COLO668 (cell line): ENCODE results near the gene SORBS1.

Experiments used
- DNase-seq: peaks from one replicate; lab custom pipeline; 2025; ENCODE audit not compliant: unreplicated experiment; lab: John Stamatoyannopoulos, UW

SORBS1 gene

DNA sequence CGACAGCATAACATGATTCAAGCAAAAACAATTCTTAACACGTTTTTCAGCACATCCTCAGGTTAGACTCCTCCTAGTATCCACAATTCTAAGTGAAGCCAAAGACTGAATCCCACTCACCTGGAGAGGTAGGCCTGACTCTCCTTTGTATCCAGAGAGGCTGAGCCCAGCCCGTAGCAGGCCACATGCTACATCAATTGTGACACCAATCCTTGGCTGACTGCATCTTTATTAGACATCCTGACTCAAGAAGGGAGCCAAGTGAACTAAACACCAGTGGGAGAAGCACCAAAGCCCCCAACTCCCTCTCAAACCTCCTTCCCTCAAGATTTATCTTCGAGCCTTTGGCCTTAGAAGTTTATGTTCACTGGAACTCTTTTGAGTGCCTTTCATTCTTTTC lies 144.9 kb downstream of the SORBS1 start:
- no peak for DNase-seq

DNA sequence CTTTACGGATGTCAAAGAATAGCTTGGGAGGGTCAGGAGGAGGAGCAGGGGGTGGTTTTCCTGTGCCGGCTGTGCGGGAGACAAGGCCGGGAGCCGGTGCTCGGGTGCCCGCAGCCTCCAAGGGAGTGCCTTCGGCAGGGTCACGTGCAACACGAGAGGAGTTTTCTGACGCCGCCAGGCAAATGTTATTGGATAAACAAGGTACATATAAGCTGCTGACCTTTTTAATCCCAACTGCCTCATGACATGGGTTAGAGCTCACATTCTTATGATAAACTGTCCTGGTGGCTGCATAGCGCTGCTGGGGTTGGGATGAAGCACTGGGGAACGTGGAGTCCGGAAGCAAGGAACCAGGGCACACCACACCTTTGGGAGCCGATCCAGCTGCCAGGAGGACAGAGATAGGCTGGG lies 145.5 kb downstream of the SORBS1 start:
- DNase-seq = no peak

DNA sequence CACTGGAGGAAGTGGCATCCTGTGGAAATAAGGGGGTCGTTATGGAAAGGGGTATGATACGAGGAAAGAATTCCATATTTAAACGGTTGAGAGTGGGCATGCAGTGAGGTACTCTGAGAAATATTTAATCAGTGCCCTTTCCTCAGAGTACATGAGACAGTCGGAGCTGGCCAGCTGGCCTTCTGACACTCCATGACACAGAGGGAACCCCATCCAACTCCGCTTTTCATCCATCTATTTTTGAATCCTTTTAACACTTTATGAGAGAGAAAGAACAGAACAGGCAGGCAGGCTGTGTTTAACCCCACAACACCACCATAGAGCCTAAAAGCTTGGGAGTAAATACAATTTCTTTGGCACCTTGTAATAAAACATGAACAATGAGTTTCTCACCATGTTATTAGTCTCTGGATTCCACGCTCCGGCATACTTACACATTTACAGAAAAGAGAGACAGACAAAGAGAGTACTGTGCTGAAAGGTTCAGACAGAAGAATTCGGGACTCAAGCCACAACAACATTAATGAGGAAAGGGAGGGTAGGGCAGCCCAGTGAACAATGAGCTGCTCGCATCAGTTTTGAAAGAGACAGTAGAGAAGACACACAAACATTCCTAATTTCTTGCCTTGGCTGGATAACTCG lies 146.2 kb downstream of the SORBS1 start:
- no peak for DNase-seq

DNA sequence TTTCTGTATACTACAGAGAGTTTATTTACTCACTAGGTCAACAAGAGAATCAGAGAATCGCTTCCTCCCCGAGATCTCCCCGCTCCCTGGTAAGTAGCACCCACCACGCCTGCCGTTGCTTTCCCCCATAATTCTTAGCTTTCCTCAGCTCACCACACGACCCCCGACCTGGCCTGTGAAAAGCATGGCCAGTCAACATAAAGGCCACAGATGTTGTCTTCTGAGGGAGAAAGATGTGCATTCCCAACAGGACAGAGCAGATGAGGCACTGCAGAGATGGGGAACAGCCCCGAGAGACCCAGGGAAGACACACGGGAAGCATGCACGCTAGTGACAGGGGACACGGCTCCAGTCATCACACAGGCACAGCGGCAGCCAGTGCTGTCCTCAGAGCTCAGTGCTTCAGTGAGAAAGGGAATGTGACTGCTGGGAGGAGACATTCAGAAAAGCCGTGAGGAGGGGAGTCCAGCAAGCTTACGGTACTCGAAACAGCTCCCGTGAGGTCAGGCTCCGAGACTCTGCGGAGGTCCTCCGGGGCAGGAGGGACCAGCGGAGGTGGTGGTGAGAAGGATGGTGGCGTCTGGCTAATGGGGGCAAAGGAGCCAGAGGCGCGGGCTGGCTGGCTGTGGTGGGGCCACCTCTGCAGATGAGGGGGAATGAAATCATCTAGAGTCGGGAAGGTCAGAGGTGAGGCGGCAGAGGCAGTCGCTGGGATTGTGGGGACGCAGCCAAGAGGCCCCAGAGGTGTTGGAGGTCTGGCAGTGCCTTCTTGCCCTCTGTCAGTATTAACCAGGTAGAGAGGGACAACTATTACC lies 146.9 kb downstream of the SORBS1 start:
- no peak for DNase-seq

DNA sequence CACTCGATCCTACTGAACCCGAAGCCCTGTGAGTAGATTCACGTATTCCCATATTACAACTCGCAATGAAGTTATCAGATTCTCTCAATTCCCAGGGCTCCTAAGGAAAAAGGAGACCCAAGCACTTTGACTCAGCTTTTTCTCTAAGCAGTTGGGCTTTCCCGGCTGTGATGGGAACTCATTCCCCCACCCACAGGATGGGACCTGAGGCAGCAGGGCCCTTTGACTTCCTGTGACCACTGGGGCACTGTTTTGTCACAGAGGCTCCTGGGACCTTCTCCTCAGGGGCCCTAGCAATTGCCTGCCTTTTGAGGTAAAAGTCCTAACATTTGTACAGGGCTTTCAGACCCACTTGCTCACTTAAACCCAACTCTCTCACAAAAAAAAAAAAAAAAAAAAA lies 147.6 kb downstream of the SORBS1 start:
- DNase-seq = no peak

DNA sequence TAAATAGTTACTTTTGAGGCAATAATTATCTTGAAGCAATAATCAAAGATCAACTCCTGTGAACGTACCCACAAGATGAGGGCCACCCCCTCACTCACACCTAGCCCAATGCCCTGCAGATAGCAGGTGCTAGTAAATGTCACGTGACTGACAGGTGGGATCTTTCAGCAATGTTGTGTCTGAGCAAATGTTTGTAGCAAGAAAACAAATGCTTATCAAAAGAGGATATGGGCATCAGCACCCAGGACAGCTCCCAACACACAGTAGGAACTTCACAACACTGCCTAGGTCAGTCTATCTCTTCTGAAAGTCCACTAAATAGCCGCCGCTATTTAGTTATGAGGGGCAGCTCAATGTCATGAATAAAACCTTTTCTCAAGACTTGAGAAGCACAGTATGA lies 149.5 kb downstream of the SORBS1 start:
- DNase-seq = no peak

DNA sequence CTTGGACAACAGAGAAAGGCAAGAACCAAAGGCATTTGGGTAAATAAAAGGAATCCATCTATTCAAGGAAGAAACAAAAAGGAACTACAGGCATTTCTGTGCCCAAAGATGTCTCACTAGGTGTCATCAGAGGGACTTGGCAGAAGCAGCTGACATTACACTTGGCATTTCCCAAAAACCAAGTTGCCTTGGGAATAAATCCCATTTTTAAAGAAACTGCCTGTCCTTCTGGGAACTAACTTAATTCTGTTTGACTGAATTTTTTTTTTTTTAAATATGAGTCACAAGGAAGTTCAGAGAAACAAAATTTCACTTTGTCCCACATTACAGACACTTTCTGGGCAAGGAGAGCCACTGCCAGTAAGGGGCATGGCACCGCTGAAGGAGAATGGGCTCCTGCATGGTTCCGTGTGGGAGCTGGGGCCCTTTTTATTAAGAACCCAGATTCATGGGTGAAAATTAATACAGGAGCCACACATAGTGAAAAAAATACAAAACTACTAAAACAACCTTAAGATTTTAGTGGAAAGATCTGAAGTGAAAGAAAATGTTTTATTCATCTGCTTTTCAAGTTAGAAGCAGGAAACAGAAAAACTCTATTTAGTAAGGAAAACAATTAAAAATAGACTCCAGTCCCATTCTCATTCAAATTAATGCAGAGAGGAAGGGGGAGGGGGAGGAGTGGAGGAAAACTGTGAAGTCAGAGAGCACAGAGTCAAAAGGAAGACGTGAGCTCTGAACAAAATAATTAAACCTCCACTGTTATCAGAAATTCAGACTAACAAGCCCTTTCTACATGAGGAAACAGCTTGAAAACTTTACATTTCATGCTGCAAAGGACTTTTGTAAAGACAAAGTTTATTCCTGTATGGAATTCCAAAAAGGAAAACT lies 151.9 kb downstream of the SORBS1 start:
- no peak for DNase-seq

DNA sequence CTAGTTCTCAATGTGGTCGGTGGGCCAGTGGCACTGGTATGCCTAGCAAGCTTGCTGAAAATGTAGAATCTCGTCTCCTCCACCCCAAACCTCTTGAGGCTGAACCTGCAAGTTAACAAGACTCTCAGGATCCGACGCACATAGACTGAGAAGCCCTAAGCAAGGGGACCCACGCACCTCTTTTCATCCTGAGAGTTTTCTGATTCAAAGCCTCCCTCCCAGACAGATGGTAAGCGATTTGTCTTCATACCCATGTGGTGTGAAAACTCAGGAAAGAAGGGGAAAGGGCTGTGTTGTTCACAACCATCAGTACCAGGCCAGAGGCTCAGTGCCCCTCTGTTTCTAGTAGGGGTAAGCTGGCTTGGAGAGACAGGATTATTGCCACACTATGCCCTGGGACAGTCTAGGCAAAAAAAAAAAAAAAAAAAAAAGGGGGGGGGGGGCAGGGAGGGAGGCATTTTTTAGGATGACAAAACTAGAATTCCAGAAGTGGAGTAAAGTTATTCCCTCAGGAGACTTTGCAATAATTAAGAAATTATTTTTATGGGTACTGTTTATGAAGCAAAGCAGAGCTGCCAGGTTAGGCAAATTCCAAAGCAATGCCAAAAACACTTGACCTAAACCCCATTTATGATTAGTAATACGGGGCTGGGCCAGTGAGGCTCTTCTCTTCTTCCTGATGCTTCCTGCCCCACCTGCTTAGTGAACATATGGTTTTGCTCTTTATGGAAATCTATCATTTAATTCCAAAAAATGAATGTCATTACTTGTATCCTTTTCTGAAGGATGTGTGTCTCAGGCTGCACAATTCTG lies 152.8 kb downstream of the SORBS1 start:
- no peak for DNase-seq

DNA sequence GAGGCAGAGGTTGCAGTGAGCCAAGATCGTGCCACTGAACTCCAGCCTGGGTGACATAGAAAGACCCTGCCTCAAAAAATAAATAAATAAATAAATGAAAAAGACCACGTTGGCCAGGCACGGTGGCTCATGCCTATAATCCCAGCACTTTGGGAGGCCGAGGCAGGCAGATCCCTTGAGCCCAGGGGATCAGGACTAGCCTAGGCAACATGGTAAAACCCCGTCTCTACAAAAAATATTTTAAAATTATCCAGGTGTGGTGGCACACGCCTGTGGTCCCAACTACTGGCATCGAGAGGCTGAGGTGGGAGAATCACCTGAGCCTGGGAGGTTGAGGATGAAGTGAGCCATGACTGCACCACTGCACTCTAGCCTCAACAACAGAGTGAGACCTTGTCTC lies 153.6 kb downstream of the SORBS1 start:
- DNase-seq = no peak

DNA sequence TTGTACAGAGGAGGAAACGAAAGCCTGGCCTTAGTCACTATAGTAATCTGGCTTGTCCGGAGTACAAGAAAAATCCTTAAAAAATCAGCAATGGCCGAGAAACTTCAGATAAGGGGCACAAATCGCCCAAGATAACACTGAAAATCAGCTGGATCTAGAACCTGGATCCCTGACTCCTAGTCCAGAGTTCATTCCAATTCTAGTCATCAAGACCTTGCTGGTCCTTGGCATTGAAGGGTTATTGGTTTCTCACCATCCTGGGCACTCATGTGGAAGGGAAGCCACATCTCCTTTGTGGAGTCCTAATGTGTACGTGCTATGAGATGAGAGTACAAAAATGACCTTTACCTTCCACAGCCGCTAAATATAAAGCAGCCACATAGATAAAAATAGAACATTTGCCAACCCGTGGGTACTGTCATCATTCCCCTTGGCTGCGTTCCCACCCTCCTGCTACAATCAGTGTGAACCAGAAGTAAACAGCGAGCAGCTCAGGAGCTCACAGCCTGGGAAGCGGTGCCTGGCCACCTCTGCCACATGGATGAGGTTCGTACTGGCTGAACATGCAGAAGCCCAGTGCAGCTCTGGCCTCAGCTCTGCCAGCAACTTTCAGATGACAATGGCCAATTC lies 154.4 kb downstream of the SORBS1 start:
- peak; percentile 45 for DNase-seq

DNA sequence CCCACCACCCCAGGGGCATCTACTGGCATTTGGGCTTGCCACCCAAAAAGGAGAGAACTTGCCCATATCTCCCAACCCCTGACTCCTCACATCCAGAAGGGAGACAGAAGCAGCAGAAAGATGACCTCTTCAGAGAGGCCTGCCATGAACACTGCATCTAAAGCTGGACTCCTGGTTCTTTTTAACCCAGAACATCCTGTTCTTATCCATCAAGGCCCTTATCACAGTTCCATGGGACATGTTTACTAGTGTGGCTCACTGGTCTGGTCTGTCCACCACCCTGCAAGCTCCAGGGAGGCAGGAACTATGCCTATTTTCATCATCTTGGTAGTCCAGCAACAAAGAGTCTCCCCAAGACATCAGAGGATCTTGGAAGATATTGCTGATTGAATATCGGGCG lies 155.5 kb downstream of the SORBS1 start:
- no peak for DNase-seq

DNA sequence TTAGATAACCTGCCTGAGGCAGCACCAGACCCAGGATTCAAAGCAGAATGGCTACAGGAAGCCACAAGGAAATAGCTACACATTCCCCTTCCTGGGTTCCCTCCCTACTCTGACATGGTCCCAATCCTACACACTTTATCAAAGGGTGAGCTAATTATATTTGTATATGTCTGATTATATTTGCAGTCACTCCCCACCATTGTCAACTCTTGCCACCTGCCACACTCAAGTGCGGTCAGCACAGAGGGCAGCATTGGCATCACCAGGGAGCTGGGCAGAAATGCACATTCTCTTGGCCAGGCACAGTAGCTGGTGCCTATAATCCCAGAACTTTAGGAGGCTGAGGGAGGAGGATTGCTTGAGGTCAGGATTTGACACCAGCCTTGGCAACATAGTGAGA lies 156.3 kb downstream of the SORBS1 start:
- peak; percentile 5 for DNase-seq

DNA sequence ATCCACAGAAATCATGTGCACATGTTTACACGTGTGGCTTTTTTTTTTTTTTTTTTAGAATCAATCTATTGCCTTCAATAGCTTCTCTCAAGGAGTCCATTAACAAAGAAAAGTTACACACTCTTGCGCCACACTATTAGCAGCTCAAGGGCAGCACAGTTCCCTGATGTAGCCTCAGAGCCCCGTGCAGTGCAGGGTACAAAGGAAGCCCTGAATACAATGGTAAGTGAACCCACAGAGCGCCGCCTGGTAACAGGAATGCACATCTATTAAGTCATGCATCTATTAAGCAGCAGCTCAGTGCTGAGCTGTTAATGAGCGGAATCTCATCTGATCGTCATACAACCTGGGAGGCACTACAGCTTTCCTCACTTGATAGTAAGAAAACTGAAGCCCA lies 156.7 kb downstream of the SORBS1 start:
- DNase-seq = no peak

DNA sequence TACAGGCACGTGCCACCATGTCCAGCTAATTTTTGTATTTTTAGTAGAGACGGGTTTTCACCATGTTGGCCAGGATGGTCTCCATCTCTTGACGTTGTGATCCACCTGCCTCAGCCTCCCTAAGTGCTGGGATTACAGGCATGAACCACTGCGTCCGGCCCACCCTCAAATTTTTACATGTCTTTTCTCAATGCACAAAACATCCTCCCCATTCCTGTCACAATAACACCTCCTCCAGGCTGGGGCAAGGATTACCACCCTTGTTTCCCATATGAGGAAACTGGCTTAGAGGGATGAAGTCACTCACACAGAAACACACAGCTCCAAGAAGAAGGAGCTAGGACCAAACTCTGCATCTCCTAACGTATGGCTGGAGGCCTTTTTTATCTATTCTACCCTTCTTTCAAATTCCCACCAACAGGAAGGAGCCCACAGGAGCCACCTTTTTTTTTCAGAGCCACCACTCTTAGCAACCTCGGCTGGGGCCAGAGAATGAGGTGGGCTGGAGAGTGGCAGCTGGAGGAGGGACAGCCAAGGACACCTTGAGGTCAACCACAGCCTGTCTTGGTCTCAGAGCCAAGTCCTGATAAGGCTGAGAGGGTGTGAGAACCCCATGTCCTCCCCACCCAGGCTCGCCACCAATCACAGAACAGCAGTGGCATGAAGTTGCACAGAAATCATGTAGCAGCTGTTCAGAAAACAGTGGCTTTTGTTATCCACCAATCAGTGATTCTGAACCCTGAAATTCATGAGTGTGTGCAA lies 157.3 kb downstream of the SORBS1 start:
- DNase-seq = no peak

DNA sequence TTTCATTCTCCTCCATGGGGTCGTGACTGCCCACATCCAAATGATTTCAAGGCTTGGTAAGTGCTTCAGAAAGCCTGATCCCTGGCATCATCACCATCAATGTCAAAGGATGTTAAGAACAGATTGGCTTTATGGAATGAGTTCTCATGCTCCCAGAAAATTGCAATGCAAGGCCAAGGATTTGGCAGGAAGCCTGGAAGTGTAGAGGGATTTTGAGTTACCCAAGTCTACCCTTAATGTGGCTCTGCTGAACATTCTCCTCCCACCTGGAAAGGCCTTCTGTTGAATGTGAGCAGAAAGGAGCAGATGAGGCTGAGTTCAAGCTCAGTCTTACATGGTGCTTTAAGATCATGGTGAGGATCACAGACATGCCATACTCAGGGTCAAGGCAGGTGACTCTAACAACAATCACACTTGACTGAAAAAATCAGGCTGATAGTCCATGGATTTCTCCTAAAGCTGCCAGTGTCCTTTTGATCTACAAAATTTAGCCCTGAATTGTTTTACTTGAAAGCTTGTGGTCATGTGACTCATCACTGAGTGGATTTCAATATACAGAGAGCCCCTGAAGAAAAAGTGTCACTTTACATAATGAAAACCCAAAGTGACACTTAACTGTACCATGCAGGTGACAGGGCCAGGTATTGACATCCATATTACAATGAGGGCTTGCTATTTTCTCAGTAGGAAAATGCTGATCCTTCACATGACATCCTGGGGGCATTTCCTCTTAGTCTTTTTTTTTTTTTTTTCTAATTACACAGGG lies 159.3 kb downstream of the SORBS1 start:
- DNase-seq = no peak

DNA sequence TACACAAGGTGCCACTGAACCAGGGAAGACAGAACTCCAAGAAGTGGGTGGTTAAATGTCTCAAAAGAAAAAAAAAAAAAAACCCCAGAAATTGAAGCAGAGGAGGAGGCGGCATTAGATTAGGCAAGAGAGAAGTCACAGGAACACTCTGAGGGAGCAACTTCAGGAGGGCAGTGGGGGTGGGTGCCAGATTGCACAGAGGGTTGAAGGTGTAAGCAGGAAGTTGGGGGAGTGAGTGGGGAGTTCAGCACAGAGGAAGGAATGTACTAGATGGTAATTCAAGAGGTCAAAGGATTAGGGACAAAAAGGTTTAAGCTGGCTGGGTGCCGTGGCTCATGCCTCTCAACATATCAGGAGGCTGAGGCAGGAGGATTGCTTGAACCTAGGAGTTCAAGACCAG lies 160.4 kb downstream of the SORBS1 start:
- no peak for DNase-seq

DNA sequence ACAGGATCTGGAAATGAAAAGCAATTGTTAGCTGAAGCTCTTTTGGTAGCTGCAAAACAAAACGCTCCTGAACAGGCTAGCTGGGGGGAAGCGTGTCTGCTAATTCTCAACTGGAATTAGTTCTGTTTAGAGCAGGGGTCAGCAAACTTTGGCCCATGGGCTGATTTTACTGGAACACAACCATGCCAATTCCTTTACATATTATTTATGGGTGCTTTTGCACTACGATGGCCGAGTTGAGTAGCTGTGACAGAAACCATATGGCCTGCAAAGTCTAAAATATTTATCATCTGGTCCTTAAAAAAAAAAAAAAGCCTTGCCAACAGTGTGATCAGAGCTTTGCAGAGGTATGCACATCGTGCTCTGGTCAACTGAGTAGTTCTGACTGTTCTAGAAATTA lies 162.0 kb downstream of the SORBS1 start:
- DNase-seq = no peak

DNA sequence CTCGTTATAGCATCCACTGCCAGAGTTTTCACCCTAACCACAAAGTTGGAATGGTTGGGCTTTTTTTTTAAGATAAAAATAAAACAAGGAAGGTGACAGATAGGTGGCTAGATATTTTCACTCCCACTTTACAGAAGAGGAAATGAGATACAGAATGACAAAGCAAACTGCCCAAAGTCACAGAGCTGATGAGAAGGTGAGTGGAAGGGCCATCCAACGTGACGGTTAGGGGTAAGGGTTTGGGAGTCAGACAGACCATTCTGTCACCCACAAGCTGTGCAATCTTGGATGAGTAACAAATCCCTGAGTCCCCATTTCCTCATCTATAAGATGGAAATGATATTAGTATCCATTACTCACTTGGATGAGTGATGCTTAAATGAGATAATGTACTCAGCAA lies 163.4 kb downstream of the SORBS1 start:
- no peak for DNase-seq

DNA sequence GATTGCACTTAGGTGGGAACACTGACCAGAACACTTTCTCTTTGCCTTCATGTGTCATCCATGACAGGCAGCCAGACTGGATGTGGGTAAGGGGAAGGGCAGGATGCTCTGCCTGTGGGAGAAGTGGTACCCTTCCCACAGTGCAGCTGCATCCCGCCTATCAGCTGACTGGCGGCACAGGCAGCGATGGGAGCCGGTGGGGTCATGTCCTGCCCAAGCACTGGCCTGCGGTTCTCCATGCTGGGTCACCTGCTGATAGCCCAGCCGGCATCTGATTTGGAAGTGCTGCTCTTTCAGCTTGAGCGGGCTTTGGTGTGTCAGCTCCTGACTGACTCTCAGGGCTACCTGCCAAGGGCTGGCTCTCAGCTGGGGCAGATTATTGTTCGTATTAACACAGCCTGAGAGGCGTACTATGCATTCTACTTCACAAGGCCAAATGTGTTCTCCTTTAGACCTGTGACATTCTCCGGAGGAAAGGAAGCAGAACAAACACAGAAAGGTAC lies 165.2 kb downstream of the SORBS1 start:
- no peak for DNase-seq
